ENCODE results near the gene POLG.
"Not testable (repeated sequence)": the region's sequence is repeated elsewhere in the genome, so short reads cannot be mapped to it uniquely, and the experiment has no call there.

POLG gene

DNA sequence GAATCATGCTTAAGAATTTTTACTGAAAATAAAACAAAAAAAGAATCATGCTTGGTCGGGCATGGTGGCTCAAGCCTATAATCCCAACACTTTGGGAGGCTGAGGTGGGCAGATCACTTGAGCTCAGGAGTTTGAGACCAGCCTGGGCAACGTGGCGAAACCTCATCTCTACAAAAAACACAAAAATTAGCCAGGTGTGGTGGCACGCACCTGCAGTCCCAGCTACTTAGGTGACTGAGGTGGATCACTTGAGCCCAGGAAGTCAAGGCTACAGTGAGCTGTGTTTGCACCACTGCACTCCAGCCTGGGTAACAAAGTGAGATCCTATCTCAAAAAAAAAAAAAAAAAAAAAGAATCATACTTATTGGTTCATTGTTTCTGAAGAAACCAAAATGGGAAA, 57.3 kb downstream of the POLG start:
- not testable (repeated sequence) for DNase-seq
